GM18511 (cell line): ENCODE measurements around the gene TRPT1.
A peak's percentile ranks its signal among the peaks of the same experiment; 100 is the strongest.

Experiments used
- ATAC-seq: cut with Tn5 transposase; IDR thresholded peaks from one replicate; pipeline ENCODE4 v1.9.1; 2021; ENCODE audit warnings: mild to moderate bottlenecking, moderate library complexity; ENCODE audit not compliant: unreplicated experiment

TRPT1 gene

GRCh38 chr11:64245797-64246620 is 20.0 kb upstream of the TRPT1 start:
- no peak for ATAC-seq

GRCh38 chr11:64245401-64245796 is 19.4 kb upstream of the TRPT1 start:
- ATAC-seq, result no peak

GRCh38 chr11:64244966-64245365 is 19.0 kb upstream of the TRPT1 start:
- ATAC-seq, result no peak

GRCh38 chr11:64244107-64244506 is 18.1 kb upstream of the TRPT1 start:
- ATAC-seq, result no peak

GRCh38 chr11:64243236-64243854 is 17.4 kb upstream of the TRPT1 start:
- no peak for ATAC-seq

- ATAC-seq, result peak; percentile 59
These were observed 15.7 kb upstream of the TRPT1 start for GRCh38 chr11:64241491-64242374.

GRCh38 chr11:64241241-64241490 is 15.2 kb upstream of the TRPT1 start:
- peak; percentile 63 for ATAC-seq

GRCh38 chr11:64240435-64241240 is 14.7 kb upstream of the TRPT1 start, which contains the start of gene FKBP2:
TSS of gene FKBP2 (plus strand) at chr11:64241095. CDS start at chr11:64242388, 1,293 bp downstream.
- peak; percentile 50 for ATAC-seq

GRCh38 chr11:64239662-64240434 is 13.9 kb upstream of the TRPT1 start:
- ATAC-seq, result no peak

- no peak for ATAC-seq
These were observed 13.0 kb upstream of the TRPT1 start for GRCh38 chr11:64238999-64239398.

- ATAC-seq, result no peak
These were observed 12.1 kb upstream of the TRPT1 start for GRCh38 chr11:64238076-64238475.

GRCh38 chr11:64237484-64237951 is 11.5 kb upstream of the TRPT1 start:
- no peak for ATAC-seq

GRCh38 chr11:64235437-64236161 is 9.6 kb upstream of the TRPT1 start:
- ATAC-seq, result no peak

GRCh38 chr11:64234647-64235379 is 8.8 kb upstream of the TRPT1 start:
- peak; percentile 43 for ATAC-seq

- peak; percentile 40 for ATAC-seq
These were observed 8.1 kb upstream of the TRPT1 start, which contains the start of gene VEGFB for GRCh38 chr11:64233913-64234586. TSS of gene VEGFB (plus strand) at chr11:64234584. CDS start at chr11:64234834, 250 bp downstream.

- no peak for ATAC-seq
These were observed 7.0 kb upstream of the TRPT1 start for GRCh38 chr11:64232967-64233315.

- no peak for ATAC-seq
These were observed 6.4 kb upstream of the TRPT1 start for GRCh38 chr11:64232182-64232966.
